Measurements from ENCODE around the gene DLG3.

DLG3 gene

GRCh38 chrX:70437921-70438665 is 6.5 kb upstream of the DLG3 start:
- no peak for DNase-seq

- DNase-seq: peak in 1 of 2 donors; percentile 30
Measured at GRCh38 chrX:70439016-70439415, 5.6 kb upstream of the DLG3 start.

- no peak for DNase-seq
Measured at GRCh38 chrX:70442224-70442623, 2.4 kb upstream of the DLG3 start.

- DNase-seq: no peak
Measured at GRCh38 chrX:70444946-70445656, 466 bp downstream of the DLG3 start.

GRCh38 chrX:70445951-70446350 is 1.3 kb downstream of the DLG3 start:
- no peak for DNase-seq

GRCh38 chrX:70446380-70447350 is 2.0 kb downstream of the DLG3 start:
- DNase-seq: no peak

GRCh38 chrX:70449457-70449966 is 4.9 kb downstream of the DLG3 start:
- no peak for DNase-seq

GRCh38 chrX:70452143-70452733 is 7.6 kb downstream of the DLG3 start:
- DNase-seq: no peak

- no peak for DNase-seq
Measured at GRCh38 chrX:70453024-70453618, 8.5 kb downstream of the DLG3 start.

- peak in 1 of 2 donors; percentile 17 for DNase-seq
Measured at GRCh38 chrX:70454441-70455365, 10.1 kb downstream of the DLG3 start.

GRCh38 chrX:70455366-70456202 is 10.9 kb downstream of the DLG3 start:
- DNase-seq: no peak

GRCh38 chrX:70456256-70456655 is 11.6 kb downstream of the DLG3 start:
- DNase-seq: no peak

GRCh38 chrX:70461026-70461425 is 16.4 kb downstream of the DLG3 start:
- DNase-seq: no peak

GRCh38 chrX:70464051-70464450 is 19.4 kb downstream of the DLG3 start:
- no peak for DNase-seq

- DNase-seq: no peak
Measured at GRCh38 chrX:70466968-70467367, 22.3 kb downstream of the DLG3 start.

GRCh38 chrX:70468709-70469108 is 24.1 kb downstream of the DLG3 start:
- no peak for DNase-seq

- no peak for DNase-seq
Measured at GRCh38 chrX:70470850-70471289, 26.2 kb downstream of the DLG3 start.

- DNase-seq: no peak
Measured at GRCh38 chrX:70476166-70476933, 31.7 kb downstream of the DLG3 start.
